ENCODE measurements around the gene CASK. TPM values are rescaled to one million over a fixed set of nuclear protein-coding genes. Genes with fewer than 3 reads are reported as not detected.

Gene CASK
- total RNA-seq, 2 experiments from 2014 or later, result 16.6 to 20.4 TPM

GRCh38 chrX:41604766-41605543 is 318.4 kb downstream of the CASK start:
- no peak for DNase-seq
- Mint-ChIP-seq H3K27ac (no peak overlapping the region), H3K27me3 (no peaks in the 10 kb centered on the region), H3K4me3 (no peak overlapping the region), H3K4me1 (no peaks in the 10 kb centered on the region), H3K36me3 (peaks cover 11% of the 10 kb centered on the region), H3K9me3 (no peaks in the 10 kb centered on the region)

- Mint-ChIP-seq H3K36me3 (peaks cover 6% of the 10 kb centered on the region), H3K4me1 (no peaks in the 10 kb centered on the region), H3K9me3 (no peaks in the 10 kb centered on the region), H3K4me3 (no peak overlapping the region), H3K27me3 (no peaks in the 10 kb centered on the region), H3K27ac (no peak overlapping the region)
- no peak for DNase-seq
Observed at GRCh38 chrX:41604177-41604576, 319.2 kb downstream of the CASK start.

- no peaks in the 10 kb centered on the region for H3K27me3 Mint-ChIP-seq
- DNase-seq, result no peak
- H3K4me1 Mint-ChIP-seq, result no peaks in the 10 kb centered on the region
- H3K27ac Mint-ChIP-seq, result no peak overlapping the region
- H3K9me3 Mint-ChIP-seq, result no peaks in the 10 kb centered on the region
- H3K4me3 Mint-ChIP-seq, result no peak overlapping the region
- peaks cover 6% of the 10 kb centered on the region for H3K36me3 Mint-ChIP-seq
Observed at GRCh38 chrX:41603596-41603995, 319.8 kb downstream of the CASK start.

- Mint-ChIP-seq H3K4me3 (no peak overlapping the region), H3K4me1 (no peaks in the 10 kb centered on the region), H3K9me3 (no peaks in the 10 kb centered on the region)
Observed at GRCh38 chrX:41602816-41603345, 320.5 kb downstream of the CASK start.

GRCh38 chrX:41600291-41600690 is 323.1 kb downstream of the CASK start:
- Mint-ChIP-seq H3K36me3 (peaks cover 4% of the 10 kb centered on the region), H3K27ac (no peak overlapping the region), H3K4me3 (no peak overlapping the region), H3K27me3 (no peaks in the 10 kb centered on the region), H3K9me3 (no peaks in the 10 kb centered on the region), H3K4me1 (peaks cover 8% of the 10 kb centered on the region)
- no peak for DNase-seq

More at GRCh38 chrX:41602816-41603345, 320.5 kb downstream of the CASK start:
- H3K36me3 Mint-ChIP-seq, result peaks cover 4% of the 10 kb centered on the region
- DNase-seq, result no peak
- no peak overlapping the region for H3K27ac Mint-ChIP-seq
- H3K27me3 Mint-ChIP-seq, result no peaks in the 10 kb centered on the region

GRCh38 chrX:41599507-41599906 is 323.8 kb downstream of the CASK start:
- no peaks in the 10 kb centered on the region for H3K27me3 Mint-ChIP-seq
- H3K36me3 Mint-ChIP-seq, result peaks cover 4% of the 10 kb centered on the region
- no peaks in the 10 kb centered on the region for H3K9me3 Mint-ChIP-seq
- no peak overlapping the region for H3K27ac Mint-ChIP-seq
- DNase-seq, result no peak
- H3K4me3 Mint-ChIP-seq, result no peak overlapping the region
- H3K4me1 Mint-ChIP-seq, result peaks cover 8% of the 10 kb centered on the region

GRCh38 chrX:41596596-41596995 is 326.8 kb downstream of the CASK start:
- DNase-seq, result no peak
- Mint-ChIP-seq H3K27me3 (no peaks in the 10 kb centered on the region), H3K9me3 (no peaks in the 10 kb centered on the region), H3K36me3 (peaks cover 7% of the 10 kb centered on the region), H3K27ac (no peak overlapping the region), H3K4me1 (peaks cover 8% of the 10 kb centered on the region), H3K4me3 (no peak overlapping the region)

- Mint-ChIP-seq H3K9me3 (no peaks in the 10 kb centered on the region), H3K4me1 (peaks cover 8% of the 10 kb centered on the region), H3K27ac (no peak overlapping the region), H3K4me3 (no peak overlapping the region), H3K36me3 (peaks cover 5% of the 10 kb centered on the region), H3K27me3 (no peaks in the 10 kb centered on the region)
- no peak for DNase-seq
Observed at GRCh38 chrX:41594634-41595033, 328.7 kb downstream of the CASK start.

- no peaks in the 10 kb centered on the region for H3K27me3 Mint-ChIP-seq
- peaks cover 7% of the 10 kb centered on the region for H3K4me1 Mint-ChIP-seq
- H3K27ac Mint-ChIP-seq, result no peak overlapping the region
Observed at GRCh38 chrX:41591906-41592305, 331.4 kb downstream of the CASK start.

GRCh38 chrX:41590641-41591040 is 332.7 kb downstream of the CASK start:
- H3K9me3 Mint-ChIP-seq, result no peaks in the 10 kb centered on the region
- no peak overlapping the region for H3K4me3 Mint-ChIP-seq
- no peak overlapping the region for H3K27ac Mint-ChIP-seq
- no peaks in the 10 kb centered on the region for H3K4me1 Mint-ChIP-seq
- H3K36me3 Mint-ChIP-seq, result peaks cover 5% of the 10 kb centered on the region
- DNase-seq, result no peak
- H3K27me3 Mint-ChIP-seq, result no peaks in the 10 kb centered on the region

More at GRCh38 chrX:41591906-41592305, 331.4 kb downstream of the CASK start:
- peaks cover 5% of the 10 kb centered on the region for H3K36me3 Mint-ChIP-seq
- H3K9me3 Mint-ChIP-seq, result no peaks in the 10 kb centered on the region
- no peak overlapping the region for H3K4me3 Mint-ChIP-seq
- DNase-seq, result no peak

GRCh38 chrX:41589634-41590270 is 333.6 kb downstream of the CASK start:
- DNase-seq, result no peak
- no peaks in the 10 kb centered on the region for H3K9me3 Mint-ChIP-seq
- peaks cover 9% of the 10 kb centered on the region for H3K36me3 Mint-ChIP-seq
- no peak overlapping the region for H3K4me3 Mint-ChIP-seq
- H3K27ac Mint-ChIP-seq, result no peak overlapping the region
- no peaks in the 10 kb centered on the region for H3K4me1 Mint-ChIP-seq
- no peaks in the 10 kb centered on the region for H3K27me3 Mint-ChIP-seq

- Mint-ChIP-seq H3K4me3 (no peak overlapping the region), H3K27ac (no peak overlapping the region), H3K27me3 (no peaks in the 10 kb centered on the region), H3K4me1 (no peaks in the 10 kb centered on the region), H3K36me3 (peaks cover 14% of the 10 kb centered on the region), H3K9me3 (no peaks in the 10 kb centered on the region)
- no peak for DNase-seq
Observed at GRCh38 chrX:41588271-41588670, 335.1 kb downstream of the CASK start.

GRCh38 chrX:41580423-41581064 is 342.8 kb downstream of the CASK start:
- Mint-ChIP-seq H3K9me3 (no peaks in the 10 kb centered on the region), H3K4me3 (no peak overlapping the region), H3K36me3 (peaks cover 34% of the 10 kb centered on the region), H3K27ac (no peak overlapping the region), H3K4me1 (peaks cover 5% of the 10 kb centered on the region), H3K27me3 (no peaks in the 10 kb centered on the region)
- DNase-seq, result no peak

- H3K27ac Mint-ChIP-seq, result no peak overlapping the region
- H3K4me3 Mint-ChIP-seq, result no peak overlapping the region
- H3K9me3 Mint-ChIP-seq, result no peaks in the 10 kb centered on the region
- no peak for DNase-seq
- peaks cover 23% of the 10 kb centered on the region for H3K4me1 Mint-ChIP-seq
- no peaks in the 10 kb centered on the region for H3K27me3 Mint-ChIP-seq
- peaks cover 21% of the 10 kb centered on the region for H3K36me3 Mint-ChIP-seq
Observed at GRCh38 chrX:41563876-41564275, 359.5 kb downstream of the CASK start.

GRCh38 chrX:41561045-41561444 is 362.3 kb downstream of the CASK start:
- Mint-ChIP-seq H3K27me3 (no peaks in the 10 kb centered on the region), H3K4me3 (no peak overlapping the region), H3K4me1 (peaks cover 39% of the 10 kb centered on the region), H3K36me3 (peaks cover 7% of the 10 kb centered on the region), H3K27ac (peak overlapping the region; percentile 62), H3K9me3 (no peaks in the 10 kb centered on the region)
- peak; percentile 25 for DNase-seq
